Measurements from ENCODE around the gene MSGN1.

DNA sequence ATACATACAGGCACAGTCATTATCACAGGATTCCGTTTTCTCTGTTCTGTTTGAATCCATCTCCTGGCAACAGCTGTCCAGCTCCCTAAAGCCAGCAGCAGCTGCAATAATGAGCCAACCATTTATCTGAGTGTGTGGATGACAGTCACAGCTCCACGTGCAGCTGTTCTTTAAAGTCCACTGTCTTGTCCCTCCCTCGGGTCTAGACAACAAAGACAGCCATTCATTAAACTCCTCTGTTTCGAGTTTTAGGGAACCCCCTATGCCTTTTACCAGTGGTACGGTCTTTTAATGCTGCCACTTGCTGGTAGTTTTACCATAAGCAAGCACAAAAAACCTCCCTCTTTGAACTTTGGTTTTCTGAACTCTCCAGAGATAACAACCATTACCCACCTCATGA, 16.0 kb upstream of the MSGN1 start:
- TF ChIP-seq, protein P1, sequence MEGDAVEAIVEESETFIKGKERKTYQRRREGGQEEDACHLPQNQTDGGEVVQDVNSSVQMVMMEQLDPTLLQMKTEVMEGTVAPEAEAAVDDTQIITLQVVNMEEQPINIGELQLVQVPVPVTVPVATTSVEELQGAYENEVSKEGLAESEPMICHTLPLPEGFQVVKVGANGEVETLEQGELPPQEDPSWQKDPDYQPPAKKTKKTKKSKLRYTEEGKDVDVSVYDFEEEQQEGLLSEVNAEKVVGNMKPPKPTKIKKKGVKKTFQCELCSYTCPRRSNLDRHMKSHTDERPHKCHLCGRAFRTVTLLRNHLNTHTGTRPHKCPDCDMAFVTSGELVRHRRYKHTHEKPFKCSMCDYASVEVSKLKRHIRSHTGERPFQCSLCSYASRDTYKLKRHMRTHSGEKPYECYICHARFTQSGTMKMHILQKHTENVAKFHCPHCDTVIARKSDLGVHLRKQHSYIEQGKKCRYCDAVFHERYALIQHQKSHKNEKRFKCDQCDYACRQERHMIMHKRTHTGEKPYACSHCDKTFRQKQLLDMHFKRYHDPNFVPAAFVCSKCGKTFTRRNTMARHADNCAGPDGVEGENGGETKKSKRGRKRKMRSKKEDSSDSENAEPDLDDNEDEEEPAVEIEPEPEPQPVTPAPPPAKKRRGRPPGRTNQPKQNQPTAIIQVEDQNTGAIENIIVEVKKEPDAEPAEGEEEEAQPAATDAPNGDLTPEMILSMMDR (tag by site-specific recombination; IDR thresholded peaks at IDR 0.05), result no peak
- TF ChIP-seq YY1 (tag by site-specific recombination; IDR thresholded peaks at IDR 0.05) (no peak), ZNF292 (tag by site-specific recombination; IDR thresholded peaks at IDR 0.05; ENCODE audit: borderline replicate concordance, low read depth) (no peak), OSR2 (tag by site-specific recombination; IDR thresholded peaks at IDR 0.05) (no peak), ZBTB26 (tag by site-specific recombination; optimal IDR thresholded peaks at IDR 0.05) (no peak), ZSCAN30 (tag by site-specific recombination; IDR thresholded peaks at IDR 0.05) (no peak), ZNF121 (tag by site-specific recombination; IDR thresholded peaks at IDR 0.05) (no peak)

All from HEK293 (cell line).